Fibroblast of lung (primary cell): ENCODE data around the gene PDE9A. TPM values are rescaled to one million over a fixed set of nuclear protein-coding genes. Genes with fewer than 3 reads are reported as not detected.

Experiments
- DNase-seq, 2 donors: peaks; one replicate each; pipeline versions ENCODE4 v3.0.0 to v3.0.0-alpha.2; 2010; ENCODE audit warnings: low read depth in 2 of 2
- H2AFZ ChIP-seq: 2 replicates; pipeline ENCODE4 v1.5.1; 2012; ENCODE audit warnings: low read length, control low read depth, inconsistent platforms
- H3K27ac ChIP-seq: 2 replicates; pipeline ENCODE4 v1.5.1; 2011; ENCODE audit warnings: low read length, control low read depth; ENCODE audit not compliant: insufficient read depth
- H3K27me3 ChIP-seq: 2 replicates; pipeline ENCODE4 v1.5.1; 2011; ENCODE audit warnings: mild to moderate bottlenecking, low read length; ENCODE audit not compliant: control insufficient read depth, insufficient read depth
- H3K36me3 ChIP-seq: 2 replicates; pipeline ENCODE4 v1.5.1; 2011; ENCODE audit warnings: low read length; ENCODE audit not compliant: control insufficient read depth, insufficient read depth
- H3K4me1 ChIP-seq: 2 replicates; pipeline ENCODE4 v1.5.1; 2011; ENCODE audit warnings: low read length; ENCODE audit not compliant: control insufficient read depth, insufficient read depth; ENCODE audit errors: extremely low read depth
- H3K4me2 ChIP-seq: 2 replicates; pipeline ENCODE4 v1.5.1; 2011; ENCODE audit warnings: low read length, control low read depth; ENCODE audit not compliant: insufficient read depth; ENCODE audit errors: extremely low read depth
- H3K4me3 ChIP-seq, 4 experiments: fragments of 200-600 bp in 1 of 4; sonication (generic) in 1 of 4; replicated peaks in 1 of 4; 2 replicates each; pipeline ENCODE4 v1.5.1; 2011 to 2016; ENCODE audit warnings: low read length in 4 of 4, low read depth in 3 of 4, mild to moderate bottlenecking in 3 of 4, control low read depth in 2 of 4, inconsistent platforms in 1 of 4, mixed read lengths in 1 of 4; ENCODE audit not compliant: insufficient read depth in 1 of 4; ENCODE audit errors: control extremely low read depth in 1 of 4
- H3K79me2 ChIP-seq: 2 replicates; pipeline ENCODE4 v1.5.1; 2012; ENCODE audit warnings: mild to moderate bottlenecking, low read length, inconsistent platforms; ENCODE audit not compliant: control insufficient read depth, insufficient read depth
- H3K9ac ChIP-seq: 2 replicates; pipeline ENCODE4 v1.5.1; 2011; ENCODE audit warnings: mild to moderate bottlenecking, low read length, control low read depth; ENCODE audit not compliant: insufficient read depth
- H3K9me3 ChIP-seq: 2 replicates; pipeline ENCODE4 v1.5.1; 2012; ENCODE audit warnings: low read depth, low read length; ENCODE audit not compliant: control insufficient read depth, insufficient read depth
- H4K20me1 ChIP-seq: 2 replicates; pipeline ENCODE4 v1.5.1; 2011; ENCODE audit warnings: low read length; ENCODE audit not compliant: control insufficient read depth, insufficient read depth; ENCODE audit errors: extremely low read depth
- CTCF ChIP-seq, 2 donors: IDR thresholded peaks in 1 of 2; conservative IDR thresholded peaks in 1 of 2; 1 replicate in 1 of 2; 2 replicates in 1 of 2; pipeline ENCODE4 v1.5.1; 2011 to 2012; ENCODE audit warnings: low read length in 2 of 2, control low read depth in 1 of 2, inconsistent platforms in 1 of 2, low read depth in 1 of 2, mild to moderate bottlenecking in 1 of 2
- EZH2 ChIP-seq: IDR thresholded peaks from 2 replicates; pipeline ENCODE4 v1.5.1; 2012; ENCODE audit warnings: low read length, control low read depth, mild to moderate bottlenecking; ENCODE audit errors: missing control alignments
- polyA plus RNA-seq, 2 donors: library from polyadenylated mRNA; depleted of rRNA in 1 of 2; stranded (reverse) in 1 of 2; unstranded in 1 of 2; fragments of >200 nt; gene quantifications; 2 replicates each; pipeline ENCODE4 v1.2.1, GENCODE V29; 2011 to 2012; ENCODE audit warnings: missing spikeins in 1 of 2
- total RNA-seq: library from RNA; depleted of rRNA; stranded (reverse); fragments of >200 nt; gene quantifications from 2 replicates; pipeline ENCODE4 v1.2.1, GENCODE V29; 2014

The PDE9A gene
- total and polyA plus RNA-seq, 2 donors (not counting 1 experiment from before 2014, with no cell fraction given): 1.8 to 4.4 TPM

- H3K4me3 ChIP-seq: no peak overlapping the region
- H3K36me3 ChIP-seq: no peaks in the 10 kb centered on the region
- no peaks in the 10 kb centered on the region for H3K79me2 ChIP-seq
- no peak overlapping the region for H2AFZ ChIP-seq
- H3K9me3 ChIP-seq: no peaks in the 10 kb centered on the region
- H3K27ac ChIP-seq: no peak overlapping the region
- TF ChIP-seq EZH2 (no peak), CTCF (conservative IDR thresholded peaks at IDR 0.05 in 1 of 2, IDR thresholded peaks at IDR 0.05 in 1 of 2; ENCODE audit: low read depth in 1 of 2, low read length in 2 of 2) (no peak)
- no peak overlapping the region for H3K4me2 ChIP-seq
- H4K20me1 ChIP-seq: no peaks in the 10 kb centered on the region
- DNase-seq: peak; percentile 19 to 89
- H3K27me3 ChIP-seq: no peaks in the 10 kb centered on the region
- H3K4me1 ChIP-seq: no peaks in the 10 kb centered on the region
- H3K9ac ChIP-seq: no peak overlapping the region
Observed at GRCh38 chr21:42672699-42673458, 19.5 kb downstream of the PDE9A start.

GRCh38 chr21:42673633-42674328 is 20.4 kb downstream of the PDE9A start:
- H2AFZ ChIP-seq: no peak overlapping the region
- no peak overlapping the region for H3K9ac ChIP-seq
- TF ChIP-seq EZH2 (no peak), CTCF (conservative IDR thresholded peaks at IDR 0.05 in 1 of 2, IDR thresholded peaks at IDR 0.05 in 1 of 2; ENCODE audit: low read depth in 1 of 2, low read length in 2 of 2) (no peak)
- H3K36me3 ChIP-seq: no peaks in the 10 kb centered on the region
- no peaks in the 10 kb centered on the region for H3K4me1 ChIP-seq
- no peaks in the 10 kb centered on the region for H3K9me3 ChIP-seq
- H3K4me2 ChIP-seq: no peak overlapping the region
- H3K79me2 ChIP-seq: no peaks in the 10 kb centered on the region
- H3K27ac ChIP-seq: no peak overlapping the region
- no peak for DNase-seq
- H3K27me3 ChIP-seq: no peaks in the 10 kb centered on the region
- no peaks in the 10 kb centered on the region for H4K20me1 ChIP-seq
- H3K4me3 ChIP-seq: no peak overlapping the region

GRCh38 chr21:42674351-42674940 is 21.0 kb downstream of the PDE9A start:
- Histone ChIP-seq H3K9ac (no peak overlapping the region), H3K36me3 (no peaks in the 10 kb centered on the region), H3K79me2 (no peaks in the 10 kb centered on the region), H3K4me3 (peak overlapping the region in 1 of 4 experiments; percentile 39), H3K9me3 (no peaks in the 10 kb centered on the region), H2AFZ (no peak overlapping the region), H4K20me1 (no peaks in the 10 kb centered on the region), H3K27me3 (no peaks in the 10 kb centered on the region), H3K4me1 (no peaks in the 10 kb centered on the region), H3K4me2 (no peak overlapping the region), H3K27ac (no peak overlapping the region)
- no peak for TF ChIP-seq EZH2
- DNase-seq: peak in 1 of 2 donors; percentile 25
